H1 (cell line): ENCODE results near the gene PLB1. TPM values are rescaled to one million over a fixed set of nuclear protein-coding genes. Genes with fewer than 3 reads are reported as not detected.

ENCODE experiments used
- CTCF ChIA-PET: fragments of 300-600 bp; sonication (Branson Sonifier 250); formaldehyde crosslinking; loops from one replicate; lab custom pipeline; 2021; ENCODE audit not compliant: partially characterized antibody; lab: Charles Lee
- POLR2A ChIA-PET: fragments of 300-600 bp; sonication (Branson Sonifier 250); formaldehyde crosslinking; loops from one replicate; lab custom pipeline; 2021; ENCODE audit warnings: inconsistent platforms; ENCODE audit not compliant: partially characterized antibody; lab: Charles Lee
- DNase-seq, 2 experiments: peaks; one replicate each; pipeline versions ENCODE4 v3.0.0 to v3.0.0-alpha.2; 2010 to 2022; ENCODE audit warnings: low spot score in 2 of 2, low read depth in 1 of 2, mixed read lengths in 1 of 2
- FAIRE-seq: peaks from 2 replicates; lab custom pipeline; 2011; peaks lifted over from hg19 to GRCh38; lab: Jason Lieb, UNC
- H2AFZ ChIP-seq: 2 replicates; pipeline ENCODE4 v1.8.1; 2012; ENCODE audit warnings: low read length, inconsistent platforms
- H2AK5ac ChIP-seq: 2 replicates; pipeline ENCODE4 v1.6.1; 2013; ENCODE audit warnings: low read depth, low read length
- H2BK120ac ChIP-seq: replicated peaks from 2 replicates; pipeline ENCODE3; 2013; ENCODE audit warnings: low read depth, low read length, inconsistent platforms
- H2BK12ac ChIP-seq: 2 replicates; pipeline ENCODE4 v1.6.1; 2013; ENCODE audit warnings: low read depth, low read length
- H2BK15ac ChIP-seq: 2 replicates; pipeline ENCODE4 v1.6.1; 2013; ENCODE audit warnings: low read length
- H2BK20ac ChIP-seq: 2 replicates; pipeline ENCODE4 v1.6.1; 2013; ENCODE audit warnings: low read length
- H2BK5ac ChIP-seq: 2 replicates; pipeline ENCODE4 v1.6.1; 2013; ENCODE audit warnings: low read depth, low read length
- H3K14ac ChIP-seq: 2 replicates; pipeline ENCODE4 v1.6.1; 2013; ENCODE audit warnings: inconsistent platforms; ENCODE audit not compliant: insufficient read length
- H3K18ac ChIP-seq: 2 replicates; pipeline ENCODE4 v1.6.1; 2013; ENCODE audit warnings: low read length; ENCODE audit errors: extremely low read depth
- H3K23ac ChIP-seq: 2 replicates; pipeline ENCODE4 v1.6.1; 2013; ENCODE audit warnings: inconsistent platforms; ENCODE audit not compliant: insufficient read length
- H3K23me2 ChIP-seq: 2 replicates; pipeline ENCODE4 v1.6.1; 2013; ENCODE audit warnings: low read depth, low read length
- H3K27ac ChIP-seq: 2 replicates; pipeline ENCODE4 v1.6.1; 2011; ENCODE audit warnings: low read depth, low read length, inconsistent platforms
- H3K27me3 ChIP-seq, 4 experiments: replicated peaks in 1 of 4; 1 replicate in 1 of 4; 2 replicates in 3 of 4; pipeline versions ENCODE4 v1.6.1 to v1.8.1; 2011 to 2013; ENCODE audit warnings: low read length in 3 of 4, mild to moderate bottlenecking in 3 of 4, inconsistent platforms in 2 of 4, mixed read lengths in 2 of 4, moderate library complexity in 1 of 4; ENCODE audit not compliant: control insufficient read depth in 3 of 4, insufficient read depth in 3 of 4; ENCODE audit errors: extremely low read depth in 1 of 4
- H3K36me3 ChIP-seq, 4 experiments: 2 replicates each; pipeline versions ENCODE4 v1.6.1 to v1.8.1; 2011 to 2013; ENCODE audit warnings: mild to moderate bottlenecking in 4 of 4, low read length in 3 of 4, moderate library complexity in 2 of 4, control low read depth in 1 of 4, inconsistent platforms in 1 of 4; ENCODE audit not compliant: insufficient read depth in 4 of 4, control insufficient read depth in 2 of 4
- H3K4ac ChIP-seq: replicated peaks from 2 replicates; pipeline ENCODE3; 2013; ENCODE audit warnings: low read length, low read depth, mixed read lengths, inconsistent platforms; ENCODE audit not compliant: insufficient read length
- H3K4me1 ChIP-seq, 4 experiments: replicated peaks in 1 of 4; 1 replicate in 1 of 4; 2 replicates in 3 of 4; pipeline versions ENCODE4 v1.6.1 to v1.8.1; 2011 to 2013; ENCODE audit warnings: low read length in 3 of 4, inconsistent platforms in 2 of 4, mixed read lengths in 1 of 4; ENCODE audit not compliant: insufficient read depth in 4 of 4, control insufficient read depth in 3 of 4
- H3K4me2 ChIP-seq, 2 experiments: 2 replicates each; pipeline versions ENCODE4 v1.6.1 to v1.8.1; 2011 to 2013; ENCODE audit warnings: low read depth in 2 of 2, low read length in 2 of 2, control low read depth in 1 of 2, inconsistent platforms in 1 of 2, mild to moderate bottlenecking in 1 of 2; ENCODE audit not compliant: insufficient read depth in 1 of 2
- H3K4me3 ChIP-seq, 4 experiments: fragments of 200-600, 300-600 bp in 1 of 4; sonication (generic), shearing (Covaris generic), sonication (Bioruptor Twin) in 1 of 4; 2 replicates each; pipeline versions ENCODE4 v1.5.1 to v1.8.1; 2011 to 2016; ENCODE audit warnings: low read length in 4 of 4, low read depth in 3 of 4, control low read depth in 2 of 4, inconsistent platforms in 2 of 4, mild to moderate bottlenecking in 2 of 4, mixed read lengths in 1 of 4, moderate library complexity in 1 of 4; ENCODE audit not compliant: insufficient read depth in 2 of 4; ENCODE audit errors: extremely low read depth in 1 of 4
- H3K56ac ChIP-seq: replicated peaks from 2 replicates; pipeline ENCODE3; 2013; ENCODE audit warnings: low read depth, mild to moderate bottlenecking, mixed read lengths, low read length, inconsistent platforms; ENCODE audit not compliant: insufficient read length
- H3K79me1 ChIP-seq: 2 replicates; pipeline ENCODE4 v1.6.1; 2013; ENCODE audit warnings: low read depth, low read length, control low read depth
- H3K79me2 ChIP-seq, 2 experiments: 2 replicates each; pipeline versions ENCODE4 v1.6.1 to v1.8.1; 2012 to 2013; ENCODE audit warnings: low read length in 2 of 2, mild to moderate bottlenecking in 2 of 2, inconsistent platforms in 1 of 2; ENCODE audit not compliant: insufficient read depth in 2 of 2, control insufficient read depth in 1 of 2
- H3K9ac ChIP-seq, 4 experiments: replicated peaks in 1 of 4; 1 replicate in 1 of 4; 2 replicates in 3 of 4; pipeline versions ENCODE4 v1.6.1 to v1.8.1; 2011 to 2013; ENCODE audit warnings: low read depth in 3 of 4, low read length in 3 of 4, control low read depth in 2 of 4, mild to moderate bottlenecking in 2 of 4, moderate library complexity in 2 of 4, inconsistent platforms in 1 of 4; ENCODE audit errors: extremely low read depth in 1 of 4
- H3K9me3 ChIP-seq, 2 experiments: 2 replicates each; pipeline versions ENCODE4 v1.6.1 to v1.8.1; 2012 to 2013; ENCODE audit warnings: mild to moderate bottlenecking in 2 of 2, moderate library complexity in 2 of 2, control low read depth in 1 of 2, inconsistent platforms in 1 of 2, low read depth in 1 of 2, low read length in 1 of 2, mixed read lengths in 1 of 2; ENCODE audit not compliant: insufficient read depth in 2 of 2
- H4K20me1 ChIP-seq, 2 experiments: replicated peaks in 1 of 2; 2 replicates each; pipeline versions ENCODE3 to v1.8.1; 2011 to 2013; ENCODE audit warnings: inconsistent platforms in 2 of 2, low read length in 2 of 2, mild to moderate bottlenecking in 1 of 2; ENCODE audit not compliant: insufficient read depth in 2 of 2, control insufficient read depth in 1 of 2
- H4K5ac ChIP-seq: 2 replicates; pipeline ENCODE4 v1.6.1; 2013; ENCODE audit warnings: low read length, low read depth, mixed read lengths, inconsistent platforms; ENCODE audit not compliant: insufficient read length
- H4K8ac ChIP-seq: 2 replicates; pipeline ENCODE4 v1.8.0; 2013; ENCODE audit warnings: mild to moderate bottlenecking, moderate library complexity, low read length, inconsistent platforms; ENCODE audit not compliant: insufficient read depth; ENCODE audit errors: extremely low read depth
- H4K91ac ChIP-seq: replicated peaks from 2 replicates; pipeline ENCODE3; 2013; ENCODE audit warnings: low read length, mixed read lengths, inconsistent platforms; ENCODE audit not compliant: insufficient read length
- ASH2L ChIP-seq: fragments of 200-600, 300-600 bp; sonication (generic); IDR thresholded peaks from one replicate; pipeline ENCODE4 v1.7.1; 2017; ENCODE audit warnings: low read length
- BCL11A ChIP-seq, 2 experiments: IDR thresholded peaks; one replicate each; pipeline ENCODE4 v1.6.1; 2011; ENCODE audit warnings: low read depth in 2 of 2, low read length in 2 of 2, mild to moderate bottlenecking in 2 of 2
- CBX8 ChIP-seq: fragments of 300-800, 300-1000 bp; sonication (generic); IDR thresholded peaks from 2 replicates; pipeline ENCODE4 v1.7.1; 2016; ENCODE audit warnings: low read depth, low read length, borderline replicate concordance
- CEBPB ChIP-seq: IDR thresholded peaks from 2 replicates; pipeline ENCODE4 v1.6.1; 2012; ENCODE audit warnings: low read depth, low read length
- CHD1 ChIP-seq: IDR thresholded peaks from 2 replicates; pipeline ENCODE4 v1.6.1; 2012; ENCODE audit warnings: low read depth, low read length, improper control_type of control experiment
- CREB1 ChIP-seq: IDR thresholded peaks from 2 replicates; pipeline ENCODE4 v1.6.1; 2012; ENCODE audit warnings: inconsistent platforms
- CTBP2 ChIP-seq: IDR thresholded peaks from 2 replicates; pipeline ENCODE4 v1.7.0; 2011; ENCODE audit warnings: borderline replicate concordance, mild to moderate bottlenecking, moderate library complexity, mixed read lengths, low read length; ENCODE audit not compliant: insufficient read depth, insufficient read length
- EZH2 ChIP-seq: fragments of 200-600 bp; sonication (generic); IDR thresholded peaks from 2 replicates; pipeline ENCODE4 v1.7.1; 2012; ENCODE audit warnings: low read depth, mild to moderate bottlenecking, moderate library complexity, low read length, inconsistent platforms; ENCODE audit not compliant: severe bottlenecking
- HDAC6 ChIP-seq: IDR thresholded peaks from one replicate; pipeline ENCODE4 v1.7.1; 2012; ENCODE audit warnings: low read depth, mild to moderate bottlenecking, inconsistent platforms, low read length, moderate library complexity
- JUN ChIP-seq: IDR thresholded peaks from 2 replicates; pipeline ENCODE4 v1.6.1; 2011; ENCODE audit warnings: low read depth, mild to moderate bottlenecking, improper control_type of control experiment, low read length
- POLR2AphosphoS5 ChIP-seq: IDR thresholded peaks from 2 replicates; pipeline ENCODE4 v1.6.1; 2011; ENCODE audit warnings: low read depth, low read length
- POU5F1 ChIP-seq: IDR thresholded peaks from 2 replicates; pipeline ENCODE4 v1.6.1; 2011; ENCODE audit warnings: low read depth, mild to moderate bottlenecking, low read length, moderate library complexity
- RAD21 ChIP-seq, 2 experiments: IDR thresholded peaks in 1 of 2; conservative IDR thresholded peaks in 1 of 2; 2 replicates each; pipeline ENCODE4 v1.6.1; 2011; ENCODE audit warnings: low read depth in 2 of 2, low read length in 2 of 2, improper control_type of control experiment in 1 of 2, inconsistent platforms in 1 of 2, mild to moderate bottlenecking in 1 of 2, moderate library complexity in 1 of 2
- SIRT6 ChIP-seq: IDR thresholded peaks from one replicate; pipeline ENCODE4 v1.7.1; 2012; ENCODE audit warnings: low read length, inconsistent platforms
- SRF ChIP-seq: IDR thresholded peaks from 2 replicates; pipeline ENCODE4 v1.6.1; 2011; ENCODE audit warnings: mild to moderate bottlenecking, low read depth, low read length, moderate library complexity
- YY1 ChIP-seq: IDR thresholded peaks from 2 replicates; pipeline ENCODE4 v1.6.1; 2011; ENCODE audit warnings: low read depth, mild to moderate bottlenecking, low read length
- WGBS, 2 experiments: shearing (Covaris generic) in 1 of 2; methylation state at CpG; one replicate each; pipeline versions ENCODE4 v1.1.6 to v1.1.7; 2013 to 2015; ENCODE audit warnings: low lambda C conversion rate in 2 of 2, mixed read lengths in 2 of 2, inconsistent platforms in 1 of 2, low coverage in 1 of 2, missing lambda C conversion rate in 1 of 2; ENCODE audit not compliant: insufficient replicate concordance in 2 of 2, insufficient coverage in 1 of 2, insufficient read length in 1 of 2; ENCODE audit errors: extremely low coverage in 1 of 2, missing lambda C conversion rate in 1 of 2; 5-methylcytosine and 5-hydroxymethylcytosine counted together
- polyA plus RNA-seq, 7 experiments: library from polyadenylated mRNA; depleted of rRNA in 3 of 7; stranded (reverse) in 5 of 7; unstranded in 2 of 7; fragments of >200 nt in 5 of 7; fragments of 200-250 nt in 2 of 7; gene quantifications; 1 replicate in 5 of 7; 2 replicates in 1 of 7; 4 replicates in 1 of 7; pipeline versions ENCODE4 v1.2.1 to v1.2.3, GENCODE V29; 2011 to 2013; ENCODE audit warnings: missing spikeins in 2 of 7, mixed read lengths in 2 of 7
- total RNA-seq: library from RNA; stranded (reverse); fragmentation: NEBNext Ultra II Directional; extraction: Animal tissue kit (Norgen Biotek cat#: 25700); gene quantifications from 2 replicates; pipeline ENCODE4 v1.2.1, GENCODE V29; 2021

PLB1 gene
- total and polyA plus RNA-seq, 2 of the 8 experiments (the other 6 are each of a cell fraction or from before 2014, with no cell fraction given): 0.20 to 0.36 TPM

DNA sequence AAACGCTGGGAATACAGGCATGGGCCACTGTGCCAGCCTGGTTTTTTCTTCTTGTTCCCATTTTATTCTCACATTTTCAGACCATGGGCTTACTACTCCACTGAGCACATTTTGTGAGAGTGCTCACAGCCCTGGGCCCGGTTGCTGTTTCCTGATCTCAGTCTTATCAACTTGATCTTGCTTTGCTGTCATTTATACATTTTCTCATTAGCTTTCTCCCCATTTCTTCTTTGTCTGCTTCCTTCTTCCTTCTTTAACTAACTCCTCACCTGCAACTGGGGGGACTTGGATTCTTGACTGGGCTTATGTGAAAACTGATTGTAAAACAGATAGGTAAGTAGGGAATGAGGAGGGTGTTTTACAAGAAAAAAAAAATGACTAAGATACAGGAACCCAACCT lies 117.3 kb downstream of the PLB1 start:
- no peak overlapping the region for H2BK15ac ChIP-seq
- no peak for DNase-seq
- no peak overlapping the region for H2BK120ac ChIP-seq
- H3K23ac ChIP-seq: no peak overlapping the region
- no peak overlapping the region for H3K27ac ChIP-seq
- no peak overlapping the region for H3K4me3 ChIP-seq
- CTCF ChIA-PET: interaction anchor here (0.7 to 1.8 kb wide), 3 partner anchors 18 to 116 kb away, joined by 3 to 4 read pairs (median 3); no protein-coding TSS in a partner anchor
- no peak overlapping the region for H3K9ac ChIP-seq
- POLR2A ChIA-PET: interaction anchor here (1.1 kb wide), 1 partner anchor 10 kb away, joined by 3 read pairs; no protein-coding TSS in a partner anchor
- FAIRE-seq: no peak
- H3K4me1 ChIP-seq: peaks cover 0 to 2% (median 0%) of the 10 kb centered on the region in 4 experiments; a peak in 1 of 7 replicates
- no peaks in the 10 kb centered on the region for H3K36me3 ChIP-seq
- 79% methylated on average over 2 of the region's 2 CpGs; no CpG with 5 or more reads in 1 of the 2 experiments for WGBS, 2 experiments
- no peak overlapping the region for H4K91ac ChIP-seq
- no peaks in the 10 kb centered on the region for H3K79me2 ChIP-seq
- H3K18ac ChIP-seq: no peak overlapping the region
- no peak overlapping the region for H3K4ac ChIP-seq
- no peak overlapping the region for H2AK5ac ChIP-seq
- no peak overlapping the region for H2BK5ac ChIP-seq
- H2BK20ac ChIP-seq: no peak overlapping the region
- no peak overlapping the region for H3K4me2 ChIP-seq
- H3K56ac ChIP-seq: no peak overlapping the region
- H3K9me3 ChIP-seq: no peaks in the 10 kb centered on the region
- H4K5ac ChIP-seq: no peak overlapping the region
- no peak overlapping the region for H4K8ac ChIP-seq
- no peaks in the 10 kb centered on the region for H3K23me2 ChIP-seq
- no peaks in the 10 kb centered on the region for H3K79me1 ChIP-seq
- H2BK12ac ChIP-seq: no peak overlapping the region
- no peak overlapping the region for H2AFZ ChIP-seq
- no peaks in the 10 kb centered on the region; a peak in 1 of 7 replicates for H3K27me3 ChIP-seq
- H4K20me1 ChIP-seq: no peaks in the 10 kb centered on the region
- no peak overlapping the region for H3K14ac ChIP-seq
- TF ChIP-seq SRF: no peak
- TF ChIP-seq YY1: no peak
- no peak for TF ChIP-seq POLR2AphosphoS5
- TF ChIP-seq SIRT6: no peak
- TF ChIP-seq CREB1: no peak
- TF ChIP-seq CHD1: no peak
- no peak for TF ChIP-seq POU5F1
- no peak for TF ChIP-seq BCL11A (IDR thresholded peaks at IDR 0.05; ENCODE audit: low read depth in 2 of 2, low read length in 2 of 2)
- no peak for TF ChIP-seq EZH2
- no peak for TF ChIP-seq CEBPB
- TF ChIP-seq CBX8: no peak
- TF ChIP-seq RAD21 (IDR thresholded peaks at IDR 0.05 in 1 of 2, conservative IDR thresholded peaks at IDR 0.05 in 1 of 2; ENCODE audit: low read depth in 2 of 2, low read length in 2 of 2): no peak
- TF ChIP-seq HDAC6: no peak
- no peak for TF ChIP-seq CTBP2
- no peak for TF ChIP-seq ASH2L
- TF ChIP-seq JUN: no peak
